ENCODE data around the gene GFOD2. TPM values are rescaled to one million over a fixed set of nuclear protein-coding genes. Genes with fewer than 3 reads are reported as not detected.
"Not testable (repeated sequence)": the region's sequence is repeated elsewhere in the genome, so short reads cannot be mapped to it uniquely, and the experiment has no call there.

GFOD2 gene
- total RNA-seq, 1 donor from 2014 or later = 31.7 TPM

DNA sequence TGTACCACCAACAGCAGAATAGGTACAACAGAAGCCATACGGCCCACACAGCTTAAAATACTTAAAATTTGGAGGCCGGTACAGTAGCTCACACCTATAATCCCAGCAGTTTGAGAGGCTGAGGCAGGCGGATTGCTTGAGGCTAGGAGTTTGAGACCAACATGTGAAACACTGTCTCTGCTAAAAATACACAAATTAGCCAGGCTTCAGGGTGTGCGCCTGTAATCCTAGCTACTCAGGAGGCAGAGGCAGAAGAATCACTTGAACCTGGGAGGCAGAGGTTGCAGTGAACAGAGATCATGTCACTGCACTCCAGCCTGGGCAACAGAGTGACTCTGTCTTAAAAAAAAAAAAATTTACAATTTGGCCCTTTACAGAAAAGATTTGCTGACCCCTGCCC lies 17.0 kb downstream of the GFOD2 start:
- TF ChIP-seq, protein P1, sequence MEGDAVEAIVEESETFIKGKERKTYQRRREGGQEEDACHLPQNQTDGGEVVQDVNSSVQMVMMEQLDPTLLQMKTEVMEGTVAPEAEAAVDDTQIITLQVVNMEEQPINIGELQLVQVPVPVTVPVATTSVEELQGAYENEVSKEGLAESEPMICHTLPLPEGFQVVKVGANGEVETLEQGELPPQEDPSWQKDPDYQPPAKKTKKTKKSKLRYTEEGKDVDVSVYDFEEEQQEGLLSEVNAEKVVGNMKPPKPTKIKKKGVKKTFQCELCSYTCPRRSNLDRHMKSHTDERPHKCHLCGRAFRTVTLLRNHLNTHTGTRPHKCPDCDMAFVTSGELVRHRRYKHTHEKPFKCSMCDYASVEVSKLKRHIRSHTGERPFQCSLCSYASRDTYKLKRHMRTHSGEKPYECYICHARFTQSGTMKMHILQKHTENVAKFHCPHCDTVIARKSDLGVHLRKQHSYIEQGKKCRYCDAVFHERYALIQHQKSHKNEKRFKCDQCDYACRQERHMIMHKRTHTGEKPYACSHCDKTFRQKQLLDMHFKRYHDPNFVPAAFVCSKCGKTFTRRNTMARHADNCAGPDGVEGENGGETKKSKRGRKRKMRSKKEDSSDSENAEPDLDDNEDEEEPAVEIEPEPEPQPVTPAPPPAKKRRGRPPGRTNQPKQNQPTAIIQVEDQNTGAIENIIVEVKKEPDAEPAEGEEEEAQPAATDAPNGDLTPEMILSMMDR (conservative IDR thresholded peaks at IDR 0.05) = no peak
- peaks cover 18% of the 10 kb centered on the region for H3K36me3 Mint-ChIP-seq
- H3K9me3 Mint-ChIP-seq = no peaks in the 10 kb centered on the region
- no peaks in the 10 kb centered on the region for H3K27me3 Mint-ChIP-seq
- H3K4me1 Mint-ChIP-seq (ENCODE audit: unreplicated experiment) = peaks cover 10% of the 10 kb centered on the region
- no peak overlapping the region for H3K27ac Mint-ChIP-seq
- no peak overlapping the region for H3K4me3 Mint-ChIP-seq
- no peak for DNase-seq (ENCODE audit: extremely low spot score, unreplicated experiment)

GRCh38 chr16:67701420-67701819 lies 17.7 kb downstream of the GFOD2 start:
- no peaks in the 10 kb centered on the region for H3K27me3 Mint-ChIP-seq
- peaks cover 10% of the 10 kb centered on the region for H3K4me1 Mint-ChIP-seq (ENCODE audit: unreplicated experiment)
- peaks cover 16% of the 10 kb centered on the region for H3K36me3 Mint-ChIP-seq
- TF ChIP-seq, protein P1 (conservative IDR thresholded peaks at IDR 0.05) = no peak
- H3K27ac Mint-ChIP-seq = no peak overlapping the region
- H3K4me3 Mint-ChIP-seq = no peak overlapping the region
- H3K9me3 Mint-ChIP-seq = no peaks in the 10 kb centered on the region
- no peak for DNase-seq (ENCODE audit: extremely low spot score, unreplicated experiment)

- Mint-ChIP-seq H3K9me3 (no peaks in the 10 kb centered on the region), H3K4me3 (no peak overlapping the region)
- TF ChIP-seq, protein P1 (conservative IDR thresholded peaks at IDR 0.05) = no peak
Observed at GRCh38 chr16:67699265-67699664, 19.9 kb downstream of the GFOD2 start.

GRCh38 chr16:67697422-67698185 lies 21.5 kb downstream of the GFOD2 start:
- Mint-ChIP-seq H3K4me1 (ENCODE audit: unreplicated experiment) (no peaks in the 10 kb centered on the region), H3K36me3 (peaks cover 13% of the 10 kb centered on the region), H3K27ac (peak overlapping the region; percentile 91), H3K4me3 (no peak overlapping the region), H3K27me3 (no peaks in the 10 kb centered on the region), H3K9me3 (no peaks in the 10 kb centered on the region)
- TF ChIP-seq, protein P1 (conservative IDR thresholded peaks at IDR 0.05) = no peak
- DNase-seq (ENCODE audit: extremely low spot score, unreplicated experiment) = no peak

More at GRCh38 chr16:67699265-67699664, 19.9 kb downstream of the GFOD2 start:
- Mint-ChIP-seq H3K27me3 (no peaks in the 10 kb centered on the region), H3K36me3 (peaks cover 13% of the 10 kb centered on the region), H3K4me1 (ENCODE audit: unreplicated experiment) (peaks cover 5% of the 10 kb centered on the region), H3K27ac (no peak overlapping the region)
- no peak for DNase-seq (ENCODE audit: extremely low spot score, unreplicated experiment)

DNA sequence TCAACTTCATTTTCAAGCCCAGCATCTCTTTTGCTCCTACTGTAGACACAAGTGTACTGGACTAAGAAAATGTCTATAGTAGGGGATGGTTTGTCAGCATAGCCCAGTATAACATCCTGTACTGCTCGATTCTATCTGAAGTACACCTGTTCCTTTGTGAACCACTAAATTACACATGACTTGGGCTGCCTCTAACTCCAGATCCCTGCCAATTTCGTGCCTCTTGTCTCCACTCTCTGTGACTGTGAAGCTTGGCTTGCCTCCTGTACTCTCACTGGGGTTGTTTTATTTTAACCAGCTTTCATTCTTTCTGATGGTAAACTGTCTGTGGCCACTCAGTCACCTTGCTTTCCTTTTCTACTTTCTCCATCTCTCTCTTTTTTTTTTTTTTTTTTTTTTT lies 24.5 kb downstream of the GFOD2 start:
- TF ChIP-seq, protein P1 (conservative IDR thresholded peaks at IDR 0.05) = no peak
- Mint-ChIP-seq H3K27me3 (no peaks in the 10 kb centered on the region), H3K4me3 (no peak overlapping the region), H3K27ac (peak overlapping the region; percentile 50), H3K4me1 (ENCODE audit: unreplicated experiment) (no peaks in the 10 kb centered on the region), H3K36me3 (peaks cover 17% of the 10 kb centered on the region), H3K9me3 (no peaks in the 10 kb centered on the region)
- DNase-seq (ENCODE audit: extremely low spot score, unreplicated experiment) = no peak

DNA sequence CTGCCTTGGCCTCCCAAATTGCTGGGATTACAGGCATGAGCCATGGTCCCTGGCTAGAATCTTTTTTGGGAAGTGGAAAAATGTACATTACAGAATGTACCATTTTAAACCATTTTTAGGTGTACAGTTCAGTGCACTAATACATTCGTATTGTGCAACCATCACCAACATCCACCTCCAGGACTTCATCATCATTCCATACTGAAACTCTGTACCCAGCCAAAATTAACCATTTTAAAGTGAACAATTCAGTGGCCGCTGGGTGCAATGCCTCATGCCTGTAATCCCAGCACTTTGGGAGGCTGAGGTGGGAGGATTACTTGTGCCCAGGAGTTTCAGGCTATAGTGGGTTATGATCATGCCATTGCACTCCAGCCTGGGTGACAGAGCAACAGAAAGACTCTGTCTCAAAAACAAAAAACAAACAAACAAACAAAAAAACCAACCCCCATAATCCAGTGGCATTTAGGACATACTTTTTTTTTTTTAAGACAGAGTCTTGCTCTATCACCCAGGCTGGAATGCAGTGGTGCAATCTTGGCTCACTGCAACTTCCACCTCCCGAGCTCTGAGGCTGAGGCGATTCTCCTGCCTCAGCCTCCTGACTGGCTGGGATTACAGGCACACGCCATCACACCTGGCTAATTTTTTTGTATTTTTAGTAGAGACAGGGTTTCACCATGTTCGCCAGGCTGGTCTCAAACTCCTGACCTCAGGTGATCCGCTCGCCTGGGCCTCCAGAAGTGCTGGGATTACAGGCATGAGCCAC lies 25.4 kb downstream of the GFOD2 start:
- not testable (repeated sequence) for H3K9me3 Mint-ChIP-seq; H3K4me3 Mint-ChIP-seq; H3K27me3 Mint-ChIP-seq; DNase-seq (ENCODE audit: extremely low spot score, unreplicated experiment); H3K27ac Mint-ChIP-seq; H3K4me1 Mint-ChIP-seq (ENCODE audit: unreplicated experiment)
- H3K36me3 Mint-ChIP-seq = peaks cover 15% of the 10 kb centered on the region

Measured in type B pancreatic cell (in vitro differentiated cells).